ENCODE results near the gene DYSF. TPM values are rescaled to one million over a fixed set of nuclear protein-coding genes. Genes with fewer than 3 reads are reported as not detected.

The DYSF gene
- total RNA-seq, 2 experiments from 2014 or later: not detected

DNA sequence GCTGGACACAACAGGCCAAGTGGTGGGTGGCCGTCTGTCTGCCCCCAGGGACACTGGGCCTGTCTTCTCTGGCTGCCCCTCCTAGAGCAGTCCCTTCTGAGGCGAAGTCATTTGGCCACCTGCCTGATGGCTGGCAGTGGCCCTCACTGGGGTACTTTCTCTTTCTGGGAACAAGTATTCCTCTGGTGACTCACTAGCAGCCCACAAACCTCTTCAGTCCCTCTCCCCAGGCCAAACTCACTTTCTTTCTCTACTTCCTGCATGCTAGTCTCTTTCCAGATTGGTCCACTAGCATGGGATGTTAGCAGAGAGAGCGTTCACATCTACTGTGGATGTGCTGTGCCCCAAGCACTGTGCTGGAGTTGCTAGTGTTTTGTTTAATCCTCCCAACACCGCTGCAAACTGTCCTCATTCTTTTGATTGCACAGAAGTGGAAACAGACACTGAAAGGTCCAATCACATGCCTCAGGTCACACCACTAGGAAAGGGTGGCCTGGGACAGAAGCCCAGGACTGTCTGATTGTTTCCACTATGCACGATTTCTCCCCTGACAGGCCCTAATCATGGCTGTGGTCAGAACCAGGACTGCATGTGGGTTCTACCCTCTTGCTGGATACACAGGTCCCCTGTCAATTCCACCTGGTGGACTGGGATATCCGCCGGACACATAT lies 5.2 kb downstream of the DYSF start:
- Histone ChIP-seq H3K36me3 (ENCODE audit: insufficient read depth, low read length) (no peaks in the 10 kb centered on the region), H3K27ac (ENCODE audit: low read depth, low read length, poor library complexity, severe bottlenecking) (no peak overlapping the region), H3K4me2 (ENCODE audit: low read length) (no peak overlapping the region), H3K9me3 (ENCODE audit: low read length) (0 out of 2 replicates have a peak, but pooled peaks cover 3% of the 10 kb centered on the region), H3K4me1 (ENCODE audit: insufficient read depth, low read length, poor library complexity, severe bottlenecking) (peaks cover 10% of the 10 kb centered on the region), H2AFZ (ENCODE audit: low read length) (no peak overlapping the region), H3K79me2 (ENCODE audit: insufficient read depth, low read depth, low read length) (no peaks in the 10 kb centered on the region), H3K9me2 (ENCODE audit: insufficient read depth, low read length) (no peaks in the 10 kb centered on the region), H3K4me3 (ENCODE audit: low read depth, low read length, poor library complexity, severe bottlenecking) (no peak overlapping the region), H4K20me1 (ENCODE audit: insufficient read depth, low read length) (no peaks in the 10 kb centered on the region)
- no peak for TF ChIP-seq EZH2phosphoT487 (IDR thresholded peaks at IDR 0.05; ENCODE audit: borderline replicate concordance, low read depth, low read length)
- TF ChIP-seq, protein P1, sequence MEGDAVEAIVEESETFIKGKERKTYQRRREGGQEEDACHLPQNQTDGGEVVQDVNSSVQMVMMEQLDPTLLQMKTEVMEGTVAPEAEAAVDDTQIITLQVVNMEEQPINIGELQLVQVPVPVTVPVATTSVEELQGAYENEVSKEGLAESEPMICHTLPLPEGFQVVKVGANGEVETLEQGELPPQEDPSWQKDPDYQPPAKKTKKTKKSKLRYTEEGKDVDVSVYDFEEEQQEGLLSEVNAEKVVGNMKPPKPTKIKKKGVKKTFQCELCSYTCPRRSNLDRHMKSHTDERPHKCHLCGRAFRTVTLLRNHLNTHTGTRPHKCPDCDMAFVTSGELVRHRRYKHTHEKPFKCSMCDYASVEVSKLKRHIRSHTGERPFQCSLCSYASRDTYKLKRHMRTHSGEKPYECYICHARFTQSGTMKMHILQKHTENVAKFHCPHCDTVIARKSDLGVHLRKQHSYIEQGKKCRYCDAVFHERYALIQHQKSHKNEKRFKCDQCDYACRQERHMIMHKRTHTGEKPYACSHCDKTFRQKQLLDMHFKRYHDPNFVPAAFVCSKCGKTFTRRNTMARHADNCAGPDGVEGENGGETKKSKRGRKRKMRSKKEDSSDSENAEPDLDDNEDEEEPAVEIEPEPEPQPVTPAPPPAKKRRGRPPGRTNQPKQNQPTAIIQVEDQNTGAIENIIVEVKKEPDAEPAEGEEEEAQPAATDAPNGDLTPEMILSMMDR (conservative IDR thresholded peaks at IDR 0.05; ENCODE audit: low read length): no peak
- no TSS peak for BruUV-seq (replicated peaks)
- intact Hi-C loops (cut with micrococcal nuclease; ENCODE audit: unreplicated experiment): no loop called here
- ChIA-PET CTCF (ENCODE audit: unreplicated experiment) (no interaction called here), POLR2A (interaction anchor here (1.2 kb wide), 1 partner anchor 39 kb away, joined by 3 read pairs; no protein-coding TSS in a partner anchor)
- DNase-seq (ENCODE audit: low spot score): no peak

DNA sequence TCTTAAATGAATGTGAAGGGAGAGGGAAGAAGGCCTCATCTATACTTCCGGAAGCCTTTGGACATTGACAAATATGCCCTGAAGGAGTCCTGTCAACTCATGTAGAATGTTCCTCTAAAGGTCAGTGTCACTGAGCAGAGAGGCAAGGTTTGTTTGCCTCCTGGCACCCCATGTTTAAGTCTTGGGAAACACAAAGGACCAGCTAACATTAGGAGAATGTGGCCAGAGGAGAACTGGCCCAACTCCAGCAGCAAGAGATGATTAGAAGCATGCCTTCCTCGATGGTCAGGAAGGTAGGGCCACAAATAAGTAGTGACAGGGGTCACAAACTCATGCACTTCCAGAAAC lies 5.7 kb downstream of the DYSF start:
- no peak for DNase-seq (ENCODE audit: low spot score)
- no peak overlapping the region for H3K27ac ChIP-seq (ENCODE audit: low read depth, low read length, poor library complexity, severe bottlenecking)
- H3K36me3 ChIP-seq (ENCODE audit: insufficient read depth, low read length): no peaks in the 10 kb centered on the region
- no peaks in the 10 kb centered on the region for H3K9me2 ChIP-seq (ENCODE audit: insufficient read depth, low read length)
- no peak overlapping the region for H3K4me3 ChIP-seq (ENCODE audit: low read depth, low read length, poor library complexity, severe bottlenecking)
- ChIA-PET CTCF (ENCODE audit: unreplicated experiment) (no interaction called here), POLR2A (no interaction called here)
- BruUV-seq (replicated peaks): no TSS peak
- H3K4me1 ChIP-seq (ENCODE audit: insufficient read depth, low read length, poor library complexity, severe bottlenecking): peaks cover 10% of the 10 kb centered on the region
- 0 out of 2 replicates have a peak, but pooled peaks cover 3% of the 10 kb centered on the region for H3K9me3 ChIP-seq (ENCODE audit: low read length)
- no peak overlapping the region for H3K4me2 ChIP-seq (ENCODE audit: low read length)
- intact Hi-C loops (cut with micrococcal nuclease; ENCODE audit: unreplicated experiment): no loop called here
- H4K20me1 ChIP-seq (ENCODE audit: insufficient read depth, low read length): no peaks in the 10 kb centered on the region
- H3K79me2 ChIP-seq (ENCODE audit: insufficient read depth, low read depth, low read length): no peaks in the 10 kb centered on the region
- H2AFZ ChIP-seq (ENCODE audit: low read length): no peak overlapping the region
- TF ChIP-seq EZH2phosphoT487 (IDR thresholded peaks at IDR 0.05; ENCODE audit: borderline replicate concordance, low read depth, low read length): no peak
- TF ChIP-seq, protein P1 (conservative IDR thresholded peaks at IDR 0.05; ENCODE audit: low read length): no peak

DNA sequence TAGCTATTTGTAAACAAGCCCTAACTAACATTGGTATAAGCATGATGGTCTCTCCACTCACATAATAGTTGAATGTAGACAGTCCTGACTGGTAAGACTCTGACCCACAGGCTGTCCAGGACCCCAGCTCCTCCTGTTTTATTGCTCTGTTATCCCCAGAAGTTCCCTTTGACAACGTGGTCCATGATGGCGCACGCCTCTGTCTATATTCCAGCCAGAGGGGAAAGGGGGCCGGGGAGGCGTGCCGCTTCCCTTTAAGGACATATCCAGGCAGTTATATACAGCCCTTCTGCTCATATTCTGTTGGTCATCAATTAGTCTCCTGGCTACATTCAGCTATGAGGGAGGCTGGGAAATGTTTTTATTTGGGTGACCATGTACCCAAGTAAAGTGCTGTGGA lies 6.7 kb downstream of the DYSF start:
- BruUV-seq (replicated peaks): no TSS peak

More for the DNA sequence above, 6.7 kb downstream of the DYSF start:
- Histone ChIP-seq H3K9me2 (ENCODE audit: insufficient read depth, low read length) (no peaks in the 10 kb centered on the region), H3K79me2 (ENCODE audit: insufficient read depth, low read depth, low read length) (no peaks in the 10 kb centered on the region), H2AFZ (ENCODE audit: low read length) (no peak overlapping the region), H4K20me1 (ENCODE audit: insufficient read depth, low read length) (no peaks in the 10 kb centered on the region), H3K4me2 (ENCODE audit: low read length) (no peak overlapping the region), H3K4me3 (ENCODE audit: low read depth, low read length, poor library complexity, severe bottlenecking) (no peak overlapping the region), H3K4me1 (ENCODE audit: insufficient read depth, low read length, poor library complexity, severe bottlenecking) (peaks cover 10% of the 10 kb centered on the region), H3K27ac (ENCODE audit: low read depth, low read length, poor library complexity, severe bottlenecking) (no peak overlapping the region), H3K9me3 (ENCODE audit: low read length) (0 out of 2 replicates have a peak, but pooled peaks cover 3% of the 10 kb centered on the region), H3K36me3 (ENCODE audit: insufficient read depth, low read length) (no peaks in the 10 kb centered on the region)
- intact Hi-C loops (cut with micrococcal nuclease; ENCODE audit: unreplicated experiment): loop anchor here (10.0 kb wide), 1 partner anchor 55 kb away; no protein-coding TSS in a partner anchor
- CTCF ChIA-PET (ENCODE audit: unreplicated experiment): no interaction called here
- DNase-seq (ENCODE audit: low spot score): no peak
- POLR2A ChIA-PET: interaction anchor here (0.5 to 0.7 kb wide), 2 partner anchors 196 to 259 kb away, joined by 3 read pairs; no protein-coding TSS in a partner anchor
- TF ChIP-seq EZH2phosphoT487 (IDR thresholded peaks at IDR 0.05; ENCODE audit: borderline replicate concordance, low read depth, low read length): no peak
- TF ChIP-seq, protein P1 (conservative IDR thresholded peaks at IDR 0.05; ENCODE audit: low read length): no peak
